GM23338 (cell line): Measurements from ENCODE around the gene ADGRB3. TPM values are rescaled to one million over a fixed set of nuclear protein-coding genes. Genes with fewer than 3 reads are reported as not detected.
"Not testable (repeated sequence)": the region's sequence is repeated elsewhere in the genome, so short reads cannot be mapped to it uniquely, and the experiment has no call there.

Source experiments
- ATAC-seq: fragments of 200-7000 bp; cut with Tn5 transposase; 3 replicates; pipeline ENCODE4 v1.9.1; 2020
- DNase-seq: peaks from one replicate; pipeline ENCODE4 v3.0.0-alpha.2; 2015; ENCODE audit warnings: low spot score
- H2AFZ ChIP-seq: fragments of 200-600 bp; sonication (generic); 2 replicates; pipeline ENCODE4 v1.8.0; 2016; ENCODE audit warnings: antibody characterized with exemption, mild to moderate bottlenecking, moderate library complexity
- H3F3A ChIP-seq: fragments of 200-600 bp; sonication (generic); replicated peaks from 2 replicates; pipeline ENCODE4 v1.8.0; 2017; ENCODE audit warnings: antibody characterized with exemption, mixed run types, low read depth
- H3K27ac ChIP-seq: fragments of 200-600 bp; sonication (generic); 2 replicates; pipeline ENCODE4 v1.6.1; 2016; ENCODE audit warnings: low read depth
- H3K27me3 ChIP-seq: fragments of 200-600 bp; sonication (generic); 2 replicates; pipeline ENCODE4 v1.8.0; 2016; ENCODE audit warnings: mild to moderate bottlenecking, mixed run types, moderate library complexity; ENCODE audit not compliant: insufficient read depth
- H3K36me3 ChIP-seq: fragments of 200-600 bp; sonication (generic); 2 replicates; pipeline ENCODE4 v1.8.0; 2016; ENCODE audit warnings: mild to moderate bottlenecking; ENCODE audit not compliant: insufficient read depth
- H3K4me1 ChIP-seq: fragments of 200-600 bp; sonication (generic); 2 replicates; pipeline ENCODE4 v1.8.0; 2016; ENCODE audit warnings: mild to moderate bottlenecking, moderate library complexity; ENCODE audit not compliant: insufficient read depth
- H3K4me2 ChIP-seq: fragments of 200-600 bp; sonication (generic); 2 replicates; pipeline ENCODE4 v1.7.1; 2017; ENCODE audit warnings: mixed run types
- H3K4me3 ChIP-seq: fragments of 200-600 bp; sonication (generic); 2 replicates; pipeline ENCODE4 v1.6.1; 2016; ENCODE audit warnings: mixed run types
- H3K79me2 ChIP-seq: fragments of 200-600 bp; sonication (generic); replicated peaks from 2 replicates; pipeline ENCODE4 v1.8.0; 2017; ENCODE audit warnings: mild to moderate bottlenecking; ENCODE audit not compliant: insufficient read depth
- H3K9me2 ChIP-seq: fragments of 200-600 bp; sonication (generic); 2 replicates; pipeline ENCODE4 v1.8.0; 2017; ENCODE audit not compliant: insufficient read depth
- H4K20me1 ChIP-seq: fragments of 200-600 bp; sonication (generic); replicated peaks from 2 replicates; pipeline ENCODE4 v1.8.0; 2017; ENCODE audit warnings: mild to moderate bottlenecking; ENCODE audit not compliant: insufficient read depth
- H3K27ac Mint-ChIP-seq: 2 replicates; pipeline ENCODE4 v1.8.0; 2020; ENCODE audit warnings: inconsistent platforms, mild to moderate bottlenecking, moderate library complexity, mixed read lengths
- H3K27me3 Mint-ChIP-seq: 3 replicates; pipeline ENCODE4 v1.8.0; 2022; ENCODE audit warnings: low read depth, mild to moderate bottlenecking, moderate library complexity, mixed read lengths, inconsistent platforms; ENCODE audit not compliant: insufficient read depth, poor library complexity
- H3K36me3 Mint-ChIP-seq: 3 replicates; pipeline ENCODE4 v1.8.0; 2021; ENCODE audit warnings: low read depth, mild to moderate bottlenecking, inconsistent platforms, moderate library complexity, mixed read lengths
- H3K4me1 Mint-ChIP-seq: 3 replicates; pipeline ENCODE4 v1.8.0; 2020; ENCODE audit warnings: mild to moderate bottlenecking, inconsistent platforms, mixed read lengths
- H3K4me3 Mint-ChIP-seq: 3 replicates; pipeline ENCODE4 v1.8.0; 2021; ENCODE audit warnings: moderate library complexity, mild to moderate bottlenecking, inconsistent platforms, mixed read lengths
- H3K9me3 Mint-ChIP-seq: 3 replicates; pipeline ENCODE4 v1.8.0; 2020; ENCODE audit warnings: moderate library complexity, mild to moderate bottlenecking, inconsistent platforms, mixed read lengths
- ZNF331 ChIP-seq: fragments of 250-450 bp; sonication (Bioruptor Pico); IDR thresholded peaks from 2 replicates; pipeline ENCODE4 v1.5.0; 2020; ENCODE audit warnings: low read depth, mild to moderate bottlenecking, moderate library complexity
- polyA plus RNA-seq: library from polyadenylated mRNA; unstranded; fragments of >200 nt; fragmentation: Nextera tagmentation; extraction: Ambion mirVana; gene quantifications from 2 replicates; pipeline ENCODE4 v1.2.1, GENCODE V29; 2016
- total RNA-seq: library from RNA; depleted of rRNA; stranded (reverse); fragments of >200 nt; shearing (Covaris generic); gene quantifications from 2 replicates; pipeline ENCODE4 v1.2.3, GENCODE V29; 2014
- TF ChIP-seq, protein P1 (sequence below): IDR thresholded peaks from one replicate; pipeline ENCODE4 v1.6.1; 2018; ENCODE audit warnings: antibody characterized with exemption; ENCODE audit not compliant: unreplicated experiment

ADGRB3 gene
- total and polyA plus RNA-seq, 2 experiments from 2014 or later: 0.92 to 4.0 TPM

DNA sequence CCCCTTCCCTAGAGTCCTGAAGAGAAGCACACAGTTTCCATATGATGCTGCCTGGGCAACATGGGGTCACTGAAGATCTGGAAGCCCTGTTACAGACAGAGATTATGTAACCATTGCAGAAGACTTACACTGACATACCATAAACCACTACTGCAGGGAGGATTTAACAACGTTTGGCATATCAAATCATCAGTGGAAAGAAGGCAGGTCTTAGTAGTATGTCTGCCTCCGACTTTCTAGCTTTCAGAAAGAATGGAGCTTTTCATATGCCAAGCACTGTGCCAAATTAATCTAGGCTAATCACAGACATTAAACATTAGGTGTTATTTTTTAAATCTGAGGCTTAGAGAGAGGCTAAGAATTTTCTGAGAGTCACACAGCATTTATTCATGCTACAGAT is 144.3 kb downstream of the ADGRB3 start:
- Histone ChIP-seq H3K4me2 (no peak overlapping the region), H3F3A (no peaks in the 10 kb centered on the region), H3K4me3 (no peak overlapping the region), H2AFZ (no peak overlapping the region), H3K79me2 (no peaks in the 10 kb centered on the region), H3K36me3 (no peaks in the 10 kb centered on the region), H3K4me1 (0 out of 2 replicates have a peak, but pooled peaks cover 7% of the 10 kb centered on the region), H3K9me2 (no peaks in the 10 kb centered on the region), H3K27me3 (no peaks in the 10 kb centered on the region), H4K20me1 (no peaks in the 10 kb centered on the region), H3K27ac (no peak overlapping the region)
- TF ChIP-seq ZNF331 (CRISPR knock-in tag): no peak
- TF ChIP-seq, protein P1, sequence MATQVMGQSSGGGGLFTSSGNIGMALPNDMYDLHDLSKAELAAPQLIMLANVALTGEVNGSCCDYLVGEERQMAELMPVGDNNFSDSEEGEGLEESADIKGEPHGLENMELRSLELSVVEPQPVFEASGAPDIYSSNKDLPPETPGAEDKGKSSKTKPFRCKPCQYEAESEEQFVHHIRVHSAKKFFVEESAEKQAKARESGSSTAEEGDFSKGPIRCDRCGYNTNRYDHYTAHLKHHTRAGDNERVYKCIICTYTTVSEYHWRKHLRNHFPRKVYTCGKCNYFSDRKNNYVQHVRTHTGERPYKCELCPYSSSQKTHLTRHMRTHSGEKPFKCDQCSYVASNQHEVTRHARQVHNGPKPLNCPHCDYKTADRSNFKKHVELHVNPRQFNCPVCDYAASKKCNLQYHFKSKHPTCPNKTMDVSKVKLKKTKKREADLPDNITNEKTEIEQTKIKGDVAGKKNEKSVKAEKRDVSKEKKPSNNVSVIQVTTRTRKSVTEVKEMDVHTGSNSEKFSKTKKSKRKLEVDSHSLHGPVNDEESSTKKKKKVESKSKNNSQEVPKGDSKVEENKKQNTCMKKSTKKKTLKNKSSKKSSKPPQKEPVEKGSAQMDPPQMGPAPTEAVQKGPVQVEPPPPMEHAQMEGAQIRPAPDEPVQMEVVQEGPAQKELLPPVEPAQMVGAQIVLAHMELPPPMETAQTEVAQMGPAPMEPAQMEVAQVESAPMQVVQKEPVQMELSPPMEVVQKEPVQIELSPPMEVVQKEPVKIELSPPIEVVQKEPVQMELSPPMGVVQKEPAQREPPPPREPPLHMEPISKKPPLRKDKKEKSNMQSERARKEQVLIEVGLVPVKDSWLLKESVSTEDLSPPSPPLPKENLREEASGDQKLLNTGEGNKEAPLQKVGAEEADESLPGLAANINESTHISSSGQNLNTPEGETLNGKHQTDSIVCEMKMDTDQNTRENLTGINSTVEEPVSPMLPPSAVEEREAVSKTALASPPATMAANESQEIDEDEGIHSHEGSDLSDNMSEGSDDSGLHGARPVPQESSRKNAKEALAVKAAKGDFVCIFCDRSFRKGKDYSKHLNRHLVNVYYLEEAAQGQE: no peak
- DNase-seq (no peak), ATAC-seq (no peak)
- peaks cover 3% of the 10 kb centered on the region; the same call in 1 of the 3 replicates for H3K9me3 Mint-ChIP-seq
- peaks cover 3% of the 10 kb centered on the region; the same call in 1 of the 3 replicates for H3K36me3 Mint-ChIP-seq
- H3K27ac Mint-ChIP-seq: peak overlapping the region; percentile 45; the same call in 1 of the 2 replicates
- peaks cover 1% of the 10 kb centered on the region for H3K27me3 Mint-ChIP-seq
- H3K4me1 Mint-ChIP-seq: peaks cover 6% of the 10 kb centered on the region; the same call in 1 of the 3 replicates
- no peak overlapping the region for H3K4me3 Mint-ChIP-seq

DNA sequence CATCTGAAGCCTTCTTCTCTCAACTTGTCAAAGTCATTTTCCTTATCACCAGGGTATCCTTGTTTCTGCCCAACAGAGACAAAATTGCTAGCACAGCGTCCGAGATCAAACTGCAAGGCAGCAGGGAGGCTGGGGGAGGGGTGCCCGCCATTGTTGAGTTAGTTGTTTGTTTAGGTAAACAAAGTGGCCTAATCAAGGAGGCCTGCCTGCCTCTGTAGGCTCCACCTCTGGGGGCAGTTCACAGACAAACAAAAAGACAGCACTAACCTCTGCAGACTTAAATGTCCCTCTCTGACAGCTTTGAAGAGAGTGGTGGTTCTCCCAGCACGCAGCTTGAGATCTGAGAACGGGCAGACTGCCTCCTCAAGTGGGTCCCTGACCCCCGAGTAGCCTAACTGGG is 155.0 kb downstream of the ADGRB3 start:
- not testable (repeated sequence) for H2AFZ ChIP-seq, H3K27ac ChIP-seq, H3K36me3 Mint-ChIP-seq, H3K9me2 ChIP-seq, H3K27me3 ChIP-seq, H4K20me1 ChIP-seq, H3K4me3 Mint-ChIP-seq, H3K79me2 ChIP-seq, H3F3A ChIP-seq, H3K4me1 Mint-ChIP-seq, H3K27me3 Mint-ChIP-seq, H3K4me1 ChIP-seq, H3K27ac Mint-ChIP-seq, H3K4me3 ChIP-seq, H3K36me3 ChIP-seq
- H3K4me2 ChIP-seq: peak overlapping the region; percentile 38; the same call in 1 of the 2 replicates
- H3K9me3 Mint-ChIP-seq: peaks cover 11% of the 10 kb centered on the region
- DNase-seq (peak; percentile 44), ATAC-seq (peak; percentile 75)

DNA sequence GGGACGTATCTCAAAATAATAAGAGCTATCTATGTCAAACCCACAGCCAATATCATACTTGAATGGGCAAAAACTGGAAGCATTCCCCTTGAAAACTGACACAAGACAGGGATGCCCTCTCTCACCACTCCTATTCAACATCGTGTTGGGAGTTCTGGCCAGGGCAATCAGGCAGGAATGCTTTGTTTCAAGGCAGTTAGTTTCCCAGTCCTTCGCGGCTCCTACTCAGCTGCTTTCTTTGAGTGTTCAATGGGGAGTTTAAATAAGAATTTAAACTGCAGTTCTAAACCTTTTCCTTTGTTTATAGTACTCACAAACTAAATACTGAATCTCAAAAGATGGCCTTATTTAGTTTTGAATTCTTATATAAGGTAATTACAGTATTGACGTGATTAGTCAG is 179.9 kb downstream of the ADGRB3 start:
- peak; percentile 76 for DNase-seq
- H3K4me2 ChIP-seq: not testable (repeated sequence)

More for the DNA sequence above, 179.9 kb downstream of the ADGRB3 start:
- H3K27ac Mint-ChIP-seq, H3K4me1 Mint-ChIP-seq, H3K79me2 ChIP-seq, H3K36me3 Mint-ChIP-seq, H3F3A ChIP-seq, H3K36me3 ChIP-seq, H3K9me2 ChIP-seq, H3K27ac ChIP-seq, H3K9me3 Mint-ChIP-seq, H3K4me3 ChIP-seq, H4K20me1 ChIP-seq, H3K4me3 Mint-ChIP-seq, H3K27me3 ChIP-seq, H3K27me3 Mint-ChIP-seq, H2AFZ ChIP-seq, H3K4me1 ChIP-seq: not testable (repeated sequence)
- peak; percentile 93 for ATAC-seq
